HCT116 (cell line): ENCODE results near the gene AP2S1. TPM values are rescaled to one million over a fixed set of nuclear protein-coding genes. Genes with fewer than 3 reads are reported as not detected.

Experiments used
- ATAC-seq: fragments of 200-7000 bp; cut with Tn5 transposase; 2 replicates; pipeline ENCODE4 v1.9.1; 2020; ENCODE audit warnings: mild to moderate bottlenecking, moderate library complexity
- BruUV-seq: library from RNA; stranded (reverse); fragments of 400-500 nt; replicated peaks from 2 replicates; lab custom pipeline; 2021; lab: Mats Ljungman, UMichigan
- CTCF ChIA-PET: fragments of 300-600 bp; sonication (Branson Sonifier 250); formaldehyde crosslinking; loops from one replicate; lab custom pipeline; 2021; ENCODE audit warnings: antibody characterized with exemption; lab: Charles Lee
- POLR2A ChIA-PET: fragments of 300-600, 350-600 bp; sonication (Branson Sonifier 250); formaldehyde crosslinking; loops from one replicate; lab custom pipeline; 2021; ENCODE audit warnings: antibody characterized with exemption; lab: Charles Lee
- RAD21 ChIA-PET, 2 experiments: fragments of 300-600 bp; sonication (Branson Sonifier 250); formaldehyde crosslinking; loops; one replicate each; lab custom pipeline; 2023; ENCODE audit warnings: low total read pairs in 2 of 2; ENCODE audit not compliant: uncharacterized antibody in 2 of 2, unreplicated experiment in 2 of 2, low non-redundant PET in 1 of 2; lab: Charles Lee
- DNase-seq: peaks from one replicate; pipeline ENCODE4 v3.0.0-alpha.2; 2010; ENCODE audit warnings: low read depth, low spot score
- H2AFZ ChIP-seq: fragments of 200-600 bp; shearing (Covaris generic), sonication (generic); 2 replicates; pipeline ENCODE4 v1.6.1; 2017; ENCODE audit warnings: low read depth, mixed run types, mixed read lengths, antibody characterized with exemption, low read length; ENCODE audit not compliant: poor library complexity, severe bottlenecking
- H3K27ac ChIP-seq: 2 replicates; pipeline ENCODE4 v1.5.1; 2012; ENCODE audit warnings: low read depth, low read length
- H3K27me3 ChIP-seq: fragments of 200-600 bp; sonication (generic); 2 replicates; pipeline ENCODE4 v1.6.1; 2016; ENCODE audit warnings: mixed run types, low read length, mixed read lengths; ENCODE audit not compliant: insufficient read depth
- H3K36me3 ChIP-seq, 2 experiments: fragments of 200-500 bp in 1 of 2; fragments of 200-600 bp in 1 of 2; sonication (Bioruptor generic) in 1 of 2; sonication (generic) in 1 of 2; 2 replicates each; pipeline versions ENCODE4 v1.5.1 to v1.6.1; 2014 to 2016; ENCODE audit warnings: low read length in 2 of 2, inconsistent platforms in 1 of 2, mixed read lengths in 1 of 2, mixed run types in 1 of 2; ENCODE audit not compliant: insufficient read depth in 2 of 2, control insufficient read depth in 1 of 2
- H3K4me1 ChIP-seq, 2 experiments: fragments of 200-600 bp in 1 of 2; sonication (generic) in 1 of 2; 2 replicates each; pipeline versions ENCODE4 v1.5.1 to v1.6.1; 2012 to 2017; ENCODE audit warnings: low read length in 2 of 2, inconsistent platforms in 1 of 2, mild to moderate bottlenecking in 1 of 2, mixed read lengths in 1 of 2, mixed run types in 1 of 2, moderate library complexity in 1 of 2; ENCODE audit not compliant: insufficient read depth in 2 of 2, control insufficient read depth in 1 of 2
- H3K4me2 ChIP-seq: fragments of 200-600 bp; sonication (generic); 2 replicates; pipeline ENCODE4 v1.6.1; 2017; ENCODE audit warnings: mixed run types, low read length, mixed read lengths
- H3K4me3 ChIP-seq, 2 experiments: fragments of 200-600 bp in 1 of 2; sonication (generic) in 1 of 2; replicated peaks in 1 of 2; 2 replicates each; pipeline ENCODE4 v1.5.1; 2011 to 2016; ENCODE audit warnings: low read length in 2 of 2, control low read depth in 1 of 2, low read depth in 1 of 2, mild to moderate bottlenecking in 1 of 2, mixed read lengths in 1 of 2, mixed run types in 1 of 2
- H3K79me2 ChIP-seq: fragments of 200-600 bp; sonication (generic); 2 replicates; pipeline ENCODE4 v1.6.1; 2017; ENCODE audit warnings: mild to moderate bottlenecking, mixed run types, low read length, moderate library complexity, mixed read lengths; ENCODE audit not compliant: insufficient read depth
- H3K9ac ChIP-seq: fragments of 200-600 bp; sonication (generic); 2 replicates; pipeline ENCODE4 v1.6.1; 2016; ENCODE audit warnings: low read length, mixed read lengths
- H3K9me2 ChIP-seq: fragments of 200-600 bp; sonication (generic), shearing (Covaris generic); 2 replicates; pipeline ENCODE4 v1.6.1; 2017; ENCODE audit warnings: mixed run types, mild to moderate bottlenecking, moderate library complexity; ENCODE audit not compliant: insufficient read depth
- H3K9me3 ChIP-seq, 2 experiments: fragments of 200-500 bp in 1 of 2; fragments of 200-600 bp in 1 of 2; sonication (Bioruptor generic) in 1 of 2; sonication (generic) in 1 of 2; 2 replicates each; pipeline ENCODE4 v1.6.1; 2014 to 2017; ENCODE audit warnings: low read length in 2 of 2, mixed read lengths in 2 of 2, inconsistent platforms in 1 of 2, low read depth in 1 of 2, mild to moderate bottlenecking in 1 of 2, mixed run types in 1 of 2, moderate library complexity in 1 of 2; ENCODE audit not compliant: control insufficient read depth in 1 of 2, insufficient read depth in 1 of 2
- H4K20me1 ChIP-seq: fragments of 200-600 bp; sonication (generic), shearing (Covaris generic); 2 replicates; pipeline ENCODE4 v1.6.1; 2017; ENCODE audit warnings: mixed run types, mild to moderate bottlenecking, moderate library complexity; ENCODE audit not compliant: insufficient read depth
- CBX3 ChIP-seq: IDR thresholded peaks from 2 replicates; pipeline ENCODE4 v1.6.1; 2012; ENCODE audit warnings: low read depth
- CTCF ChIP-seq, 3 experiments: fragments of 200-600 bp in 1 of 3; sonication (generic) in 1 of 3; IDR thresholded peaks in 2 of 3; conservative IDR thresholded peaks in 1 of 3; 2 replicates each; pipeline ENCODE4 v1.5.1; 2012 to 2017; ENCODE audit warnings: low read depth in 2 of 3, low read length in 2 of 3, antibody characterized with exemption in 1 of 3, borderline replicate concordance in 1 of 3, control low read depth in 1 of 3, mild to moderate bottlenecking in 1 of 3, mixed read lengths in 1 of 3, mixed run types in 1 of 3, moderate library complexity in 1 of 3; ENCODE audit not compliant: insufficient read depth in 1 of 3
- EGR1 ChIP-seq: IDR thresholded peaks from 2 replicates; pipeline ENCODE4 v1.6.1; 2012; ENCODE audit warnings: low read depth
- EZH2 ChIP-seq: fragments of 200-600 bp; sonication (generic); IDR thresholded peaks from 2 replicates; pipeline ENCODE4 v1.6.1; 2017; ENCODE audit warnings: antibody characterized with exemption, mixed run types
- EZH2phosphoT487 ChIP-seq: fragments of 200-600 bp; IDR thresholded peaks from 2 replicates; pipeline ENCODE4 v1.6.1; 2018; ENCODE audit warnings: antibody characterized with exemption, borderline replicate concordance
- FOSL1 ChIP-seq: IDR thresholded peaks from 2 replicates; pipeline ENCODE4 v1.6.1; 2012; ENCODE audit warnings: low read depth
- POLR2AphosphoS5 ChIP-seq: IDR thresholded peaks from 2 replicates; pipeline ENCODE4 v1.6.1; 2011; ENCODE audit warnings: mild to moderate bottlenecking, low read depth, low read length, moderate library complexity
- RAD21 ChIP-seq: IDR thresholded peaks from 2 replicates; pipeline ENCODE4 v1.6.1; 2012; ENCODE audit warnings: low read depth, mild to moderate bottlenecking
- SP1 ChIP-seq: IDR thresholded peaks from 2 replicates; pipeline ENCODE4 v1.6.1; 2012; ENCODE audit warnings: low read depth
- SRF ChIP-seq: IDR thresholded peaks from 2 replicates; pipeline ENCODE4 v1.6.1; 2012; ENCODE audit warnings: low read depth
- TCF7L2 ChIP-seq: IDR thresholded peaks from 2 replicates; pipeline ENCODE4 v1.7.0; 2011; ENCODE audit warnings: borderline replicate concordance, inconsistent platforms; ENCODE audit not compliant: insufficient read depth, insufficient read length; ENCODE audit errors: extremely low read depth
- YY1 ChIP-seq: IDR thresholded peaks from 2 replicates; pipeline ENCODE4 v1.6.1; 2011; ENCODE audit warnings: low read length, low read depth, moderate library complexity, mild to moderate bottlenecking; ENCODE audit not compliant: insufficient replicate concordance; ENCODE audit errors: extremely low read depth
- ZBTB33 ChIP-seq: IDR thresholded peaks from 2 replicates; pipeline ENCODE4 v1.6.1; 2011; ENCODE audit warnings: mild to moderate bottlenecking, low read length, moderate library complexity; ENCODE audit not compliant: insufficient replicate concordance; ENCODE audit errors: extremely low read depth
- ZNF274 ChIP-seq: fragments of 200-500 bp; sonication (Bioruptor generic); IDR thresholded peaks from 2 replicates; pipeline ENCODE4 v1.6.1; 2014; ENCODE audit warnings: mild to moderate bottlenecking, low read depth, low read length, inconsistent platforms
- intact Hi-C: fragments of 100-400 bp; cut with micrococcal nuclease; formaldehyde crosslinking; loops from 2 replicates; pipeline ENCODE4 v1.10.0; 2022
- total RNA-seq: library from RNA; stranded (reverse); gene quantifications from one replicate; pipeline ENCODE4 v1.2.1, GENCODE V29; 2021; ENCODE audit not compliant: unreplicated experiment
- TF ChIP-seq, protein P1 (sequence below): IDR thresholded peaks from 2 replicates; pipeline ENCODE4 v1.6.1; 2012; ENCODE audit warnings: low read depth

AP2S1 gene
- total RNA-seq, 1 experiment from 2014 or later, result 296 TPM

GRCh38 chr19:46791944-46792343, 58.7 kb downstream of the AP2S1 start (continued):
- TF ChIP-seq CTCF (IDR thresholded peaks at IDR 0.05 in 2 of 3, conservative IDR thresholded peaks at IDR 0.05 in 1 of 3; ENCODE audit: borderline replicate concordance in 1 of 3, insufficient read depth in 1 of 3, low read depth in 2 of 3, low read length in 2 of 3) (no peak), TCF7L2 (no peak)

DNA sequence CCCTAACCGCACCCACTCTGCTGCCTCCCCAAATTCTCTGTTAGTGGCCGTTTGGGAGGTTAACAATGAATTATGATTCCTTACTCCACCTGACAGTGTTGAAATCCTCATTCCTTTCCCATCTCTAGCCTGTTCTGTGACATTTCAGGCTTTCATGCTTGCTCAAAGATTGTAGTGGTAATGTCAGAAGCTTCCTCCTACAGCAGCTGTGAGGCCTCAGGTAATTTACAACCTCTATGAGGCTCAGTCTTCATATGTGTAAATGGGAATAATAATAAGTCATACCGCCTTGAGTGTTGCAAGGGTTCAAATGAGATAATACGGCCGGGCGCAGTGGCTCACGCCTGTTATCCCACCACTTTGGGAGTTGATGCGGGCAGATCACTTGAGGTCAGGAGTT, 61.3 kb downstream of the AP2S1 start:
- Histone ChIP-seq H3K27me3 (no peaks in the 10 kb centered on the region), H3K9ac (no peak overlapping the region), H3K4me1 (peaks cover 36 to 53% of the 10 kb centered on the region in 2 experiments), H3K4me3 (no peak overlapping the region), H3K36me3 (peaks cover 0 to 13% of the 10 kb centered on the region in 2 experiments; a peak in 1 of 4 replicates), H3K9me2 (no peaks in the 10 kb centered on the region), H3K27ac (no peak overlapping the region), H4K20me1 (peaks cover 2% of the 10 kb centered on the region; the same call in 1 of the 2 replicates), H3K79me2 (peaks cover 40% of the 10 kb centered on the region), H2AFZ (no peak overlapping the region), H3K4me2 (no peak overlapping the region)
- POLR2A ChIA-PET, result interaction anchor here (1.0 to 3.4 kb wide), 6 partner anchors 7 to 41 kb away, joined by 3 to 26 read pairs (median 8); no protein-coding TSS in a partner anchor
- CTCF ChIA-PET, result interaction anchor here (1.2 kb wide), 1 partner anchor 31 kb away, joined by 3 read pairs; no protein-coding TSS in a partner anchor
- no peak for ATAC-seq
- RAD21 ChIA-PET, result interaction anchor here in 1 of 2 experiments (1.0 kb wide), 1 partner anchor 22 kb away, joined by 3 read pairs; no protein-coding TSS in a partner anchor
- intact Hi-C loops, result loop anchor here (5.0 kb wide), 1 partner anchor 43 kb away; no protein-coding TSS in a partner anchor
- TF ChIP-seq EZH2phosphoT487, result no peak
- TF ChIP-seq CBX3, result no peak
- TF ChIP-seq EZH2, result no peak
- no peak for TF ChIP-seq YY1
- TF ChIP-seq ZBTB33, result no peak
- TF ChIP-seq SP1, result no peak
- TF ChIP-seq ZNF274, result no peak
- no peak for TF ChIP-seq RAD21
- no peak for TF ChIP-seq POLR2AphosphoS5
- no peak for TF ChIP-seq EGR1
- no peak for TF ChIP-seq SRF
- TF ChIP-seq FOSL1, result no peak
- TF ChIP-seq, protein P1, sequence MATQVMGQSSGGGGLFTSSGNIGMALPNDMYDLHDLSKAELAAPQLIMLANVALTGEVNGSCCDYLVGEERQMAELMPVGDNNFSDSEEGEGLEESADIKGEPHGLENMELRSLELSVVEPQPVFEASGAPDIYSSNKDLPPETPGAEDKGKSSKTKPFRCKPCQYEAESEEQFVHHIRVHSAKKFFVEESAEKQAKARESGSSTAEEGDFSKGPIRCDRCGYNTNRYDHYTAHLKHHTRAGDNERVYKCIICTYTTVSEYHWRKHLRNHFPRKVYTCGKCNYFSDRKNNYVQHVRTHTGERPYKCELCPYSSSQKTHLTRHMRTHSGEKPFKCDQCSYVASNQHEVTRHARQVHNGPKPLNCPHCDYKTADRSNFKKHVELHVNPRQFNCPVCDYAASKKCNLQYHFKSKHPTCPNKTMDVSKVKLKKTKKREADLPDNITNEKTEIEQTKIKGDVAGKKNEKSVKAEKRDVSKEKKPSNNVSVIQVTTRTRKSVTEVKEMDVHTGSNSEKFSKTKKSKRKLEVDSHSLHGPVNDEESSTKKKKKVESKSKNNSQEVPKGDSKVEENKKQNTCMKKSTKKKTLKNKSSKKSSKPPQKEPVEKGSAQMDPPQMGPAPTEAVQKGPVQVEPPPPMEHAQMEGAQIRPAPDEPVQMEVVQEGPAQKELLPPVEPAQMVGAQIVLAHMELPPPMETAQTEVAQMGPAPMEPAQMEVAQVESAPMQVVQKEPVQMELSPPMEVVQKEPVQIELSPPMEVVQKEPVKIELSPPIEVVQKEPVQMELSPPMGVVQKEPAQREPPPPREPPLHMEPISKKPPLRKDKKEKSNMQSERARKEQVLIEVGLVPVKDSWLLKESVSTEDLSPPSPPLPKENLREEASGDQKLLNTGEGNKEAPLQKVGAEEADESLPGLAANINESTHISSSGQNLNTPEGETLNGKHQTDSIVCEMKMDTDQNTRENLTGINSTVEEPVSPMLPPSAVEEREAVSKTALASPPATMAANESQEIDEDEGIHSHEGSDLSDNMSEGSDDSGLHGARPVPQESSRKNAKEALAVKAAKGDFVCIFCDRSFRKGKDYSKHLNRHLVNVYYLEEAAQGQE, result no peak
- TF ChIP-seq, all 23 proteins: peak for 0
- no peaks in the 10 kb centered on the region for H3K9me3 ChIP-seq
- no TSS peak for BruUV-seq
- no peak for DNase-seq
